ENCODE data around the gene PIK3C2A.

DNA sequence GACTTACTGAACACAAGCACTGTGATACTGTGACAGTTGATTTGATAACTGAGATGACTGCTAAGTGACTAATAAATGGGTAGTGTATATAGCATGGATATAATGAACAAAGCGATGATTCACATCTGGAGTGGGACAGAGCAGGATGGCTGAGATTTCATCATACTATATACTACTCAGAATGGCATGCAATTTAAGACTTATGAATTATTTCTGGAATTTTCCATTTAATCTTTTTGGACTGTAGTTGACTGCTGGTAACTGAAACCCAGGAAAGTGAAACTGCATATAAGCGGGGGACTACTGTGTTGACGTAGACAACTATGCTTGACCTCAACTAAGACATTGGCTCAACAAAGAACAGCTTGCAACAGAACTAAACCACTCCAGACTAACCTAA is 48.7 kb upstream of the PIK3C2A start:
- no peak for TF ChIP-seq EZH2 (IDR thresholded peaks at IDR 0.05; ENCODE audit: borderline replicate concordance, low read length)
- TF ChIP-seq, protein P1, sequence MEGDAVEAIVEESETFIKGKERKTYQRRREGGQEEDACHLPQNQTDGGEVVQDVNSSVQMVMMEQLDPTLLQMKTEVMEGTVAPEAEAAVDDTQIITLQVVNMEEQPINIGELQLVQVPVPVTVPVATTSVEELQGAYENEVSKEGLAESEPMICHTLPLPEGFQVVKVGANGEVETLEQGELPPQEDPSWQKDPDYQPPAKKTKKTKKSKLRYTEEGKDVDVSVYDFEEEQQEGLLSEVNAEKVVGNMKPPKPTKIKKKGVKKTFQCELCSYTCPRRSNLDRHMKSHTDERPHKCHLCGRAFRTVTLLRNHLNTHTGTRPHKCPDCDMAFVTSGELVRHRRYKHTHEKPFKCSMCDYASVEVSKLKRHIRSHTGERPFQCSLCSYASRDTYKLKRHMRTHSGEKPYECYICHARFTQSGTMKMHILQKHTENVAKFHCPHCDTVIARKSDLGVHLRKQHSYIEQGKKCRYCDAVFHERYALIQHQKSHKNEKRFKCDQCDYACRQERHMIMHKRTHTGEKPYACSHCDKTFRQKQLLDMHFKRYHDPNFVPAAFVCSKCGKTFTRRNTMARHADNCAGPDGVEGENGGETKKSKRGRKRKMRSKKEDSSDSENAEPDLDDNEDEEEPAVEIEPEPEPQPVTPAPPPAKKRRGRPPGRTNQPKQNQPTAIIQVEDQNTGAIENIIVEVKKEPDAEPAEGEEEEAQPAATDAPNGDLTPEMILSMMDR (conservative IDR thresholded peaks at IDR 0.05 in 1 of 2, IDR thresholded peaks at IDR 0.05 in 1 of 2; ENCODE audit: extremely low read depth in 1 of 2, insufficient read depth in 1 of 2, low read depth in 1 of 2, low read length in 2 of 2): no peak
